Liver (tissue), 5 donors: ENCODE measurements around the gene C11orf86. TPM values are rescaled to one million over a fixed set of nuclear protein-coding genes. Genes with fewer than 3 reads are reported as not detected.

ENCODE experiments used
- polyA plus RNA-seq, 2 donors: library from polyadenylated mRNA; stranded (reverse) in 1 of 2; unstranded in 1 of 2; fragments of 200-250 nt in 1 of 2; fragments of >200 nt in 1 of 2; fragmentation: Nextera tagmentation in 1 of 2; extraction: Ambion mirVana in 1 of 2; gene quantifications; one replicate each; pipeline versions ENCODE4 v1.2.1 to v1.2.3, GENCODE V29; 2013 to 2015
- small RNA-seq: library from RNA; depleted of rRNA; stranded (forward); fragments of <200 nt; gene quantifications from one replicate; pipeline ENCODE3, GENCODE V24; 2014
- total RNA-seq, 2 donors: library from RNA; depleted of rRNA; stranded (reverse); fragments of >200 nt; gene quantifications; one replicate each; pipeline ENCODE4 v1.2.3, GENCODE V29; 2014
- donor health status: healthy.
- donor health status: healthy.
- donor health status: healthy.

The C11orf86 gene
- total and polyA plus RNA-seq, 4 donors: 0.18 TPM; not detected in 3

Small RNA genes within 50 kb of the gene (small RNA-seq; reads per million reads assigned to genes)
- gene MIR3163: not detected

Other genes with a start within 250 kb of the C11orf86 start
- gene SPTBN2, start 246.1 kb upstream of the C11orf86 start, total RNA-seq: 100 to 1,000 TPM in 1 of 2 donors, 1 to 10 TPM in 1; 9.6 to 103 TPM
- gene SPTBN2, start 246.1 kb upstream of the C11orf86 start, polyA plus RNA-seq: 10 to 100 TPM; 12.2 to 33.1 TPM
- 1 to 10 TPM; 3.0 to 7.7 TPM for gene RCE1, start 131.9 kb upstream of the C11orf86 start, total RNA-seq
- 1 to 10 TPM; 2.9 to 3.4 TPM for gene RCE1, start 131.9 kb upstream of the C11orf86 start, polyA plus RNA-seq
- 1 to 10 TPM in 1 of 2 donors, under 1 TPM in 1; 0.75 to 3.4 TPM for gene LRFN4, start 118.2 kb upstream of the C11orf86 start, total RNA-seq
- gene LRFN4, start 118.2 kb upstream of the C11orf86 start, polyA plus RNA-seq: 1 to 10 TPM in 1 of 2 donors, not detected in 1; 1.5 TPM
- 100 to 1,000 TPM; 144 to 384 TPM for gene PC, start 16.9 kb upstream of the C11orf86 start, total RNA-seq
- 100 to 1,000 TPM; 209 to 583 TPM for gene PC, start 16.9 kb upstream of the C11orf86 start, polyA plus RNA-seq
- 1 to 10 TPM; 1.0 to 1.8 TPM for gene SYT12, start 47.8 kb downstream of the C11orf86 start, total RNA-seq
- gene SYT12, start 47.8 kb downstream of the C11orf86 start, polyA plus RNA-seq: 10 to 100 TPM in 1 of 2 donors, under 1 TPM in 1; 0.47 to 12.1 TPM
- 10 to 100 TPM in 1 of 2 donors, 1 to 10 TPM in 1; 7.8 to 27.0 TPM for gene RHOD, start 81.5 kb downstream of the C11orf86 start, total RNA-seq
- 10 to 100 TPM; 39.4 to 50.7 TPM for gene RHOD, start 81.5 kb downstream of the C11orf86 start, polyA plus RNA-seq
- 10 to 100 TPM; 25.2 to 44.9 TPM for gene KDM2A, start 144.0 kb downstream of the C11orf86 start, total RNA-seq
- gene KDM2A, start 144.0 kb downstream of the C11orf86 start, polyA plus RNA-seq: 10 to 100 TPM in 1 of 2 donors, 1 to 10 TPM in 1; 8.3 to 19.6 TPM